NCI-H460 (cell line): ENCODE results near the gene SMOC1. TPM values are rescaled to one million over a fixed set of nuclear protein-coding genes. Genes with fewer than 3 reads are reported as not detected.

Source experiments
- DNase-seq: peaks from one replicate; pipeline ENCODE4 v3.0.0-alpha.2; 2016; ENCODE audit warnings: low read depth; ENCODE audit errors: extremely low read depth
- total RNA-seq: library from RNA; depleted of rRNA; stranded (reverse); fragments of >200 nt; shearing (Covaris generic); gene quantifications from 2 replicates; pipeline ENCODE4 v1.2.3, GENCODE V29; 2014

Gene SMOC1
- total RNA-seq, 1 experiment from 2014 or later = 70.6 TPM

DNA sequence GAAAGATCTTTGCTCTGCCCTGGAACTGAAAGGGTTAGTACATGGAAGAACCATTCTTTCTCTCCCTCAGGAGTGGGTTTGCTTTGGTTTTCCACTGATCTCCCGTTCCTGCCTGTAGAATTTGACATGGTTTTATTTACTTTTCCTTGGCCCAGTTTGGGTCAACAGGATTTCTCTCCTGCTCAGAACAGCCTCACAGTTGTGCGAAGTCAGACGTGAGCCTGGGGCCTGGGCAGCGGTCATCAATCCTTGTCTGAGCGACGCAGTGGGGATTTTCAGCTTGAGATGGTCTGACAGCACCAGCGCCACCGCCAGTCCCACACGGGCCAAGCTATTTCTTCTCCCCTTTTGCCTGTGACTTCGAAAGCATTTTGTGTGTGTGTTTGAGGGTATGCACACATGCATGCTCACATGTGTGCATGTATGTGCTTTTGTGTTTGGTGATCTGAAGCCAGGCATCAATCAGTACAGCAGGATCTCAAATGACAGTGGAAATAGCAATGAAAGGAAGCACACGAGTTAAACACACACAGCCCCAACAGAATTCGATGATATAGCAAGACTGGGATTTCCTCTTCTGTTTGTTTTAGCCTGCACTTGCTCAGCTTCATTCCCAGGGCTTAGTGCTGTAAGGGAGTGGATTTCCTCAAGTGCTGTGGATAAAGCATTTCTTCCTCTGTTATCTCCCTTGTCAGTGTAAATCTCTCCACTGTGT is 58.3 kb downstream of the SMOC1 start:
- DNase-seq = no peak

DNA sequence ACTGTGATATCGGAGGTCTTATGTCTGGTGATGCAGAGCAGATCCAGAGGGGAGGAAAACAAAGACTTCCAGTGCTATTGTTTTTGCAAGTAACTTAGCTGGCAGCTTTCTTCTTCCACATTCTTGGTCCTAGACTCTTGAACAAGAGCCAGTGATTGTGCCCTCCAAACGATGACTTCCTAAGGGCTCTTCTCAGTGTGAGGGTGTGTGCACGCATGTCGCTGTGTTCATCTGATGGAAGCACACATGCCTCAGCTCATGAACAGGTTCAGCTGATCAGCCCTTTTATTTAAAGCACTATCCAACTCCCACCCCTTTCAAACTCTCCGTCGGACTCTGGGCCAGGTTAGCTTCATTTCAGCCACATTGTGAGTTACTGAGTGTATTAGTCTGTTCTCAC is 59.5 kb downstream of the SMOC1 start:
- DNase-seq = no peak

DNA sequence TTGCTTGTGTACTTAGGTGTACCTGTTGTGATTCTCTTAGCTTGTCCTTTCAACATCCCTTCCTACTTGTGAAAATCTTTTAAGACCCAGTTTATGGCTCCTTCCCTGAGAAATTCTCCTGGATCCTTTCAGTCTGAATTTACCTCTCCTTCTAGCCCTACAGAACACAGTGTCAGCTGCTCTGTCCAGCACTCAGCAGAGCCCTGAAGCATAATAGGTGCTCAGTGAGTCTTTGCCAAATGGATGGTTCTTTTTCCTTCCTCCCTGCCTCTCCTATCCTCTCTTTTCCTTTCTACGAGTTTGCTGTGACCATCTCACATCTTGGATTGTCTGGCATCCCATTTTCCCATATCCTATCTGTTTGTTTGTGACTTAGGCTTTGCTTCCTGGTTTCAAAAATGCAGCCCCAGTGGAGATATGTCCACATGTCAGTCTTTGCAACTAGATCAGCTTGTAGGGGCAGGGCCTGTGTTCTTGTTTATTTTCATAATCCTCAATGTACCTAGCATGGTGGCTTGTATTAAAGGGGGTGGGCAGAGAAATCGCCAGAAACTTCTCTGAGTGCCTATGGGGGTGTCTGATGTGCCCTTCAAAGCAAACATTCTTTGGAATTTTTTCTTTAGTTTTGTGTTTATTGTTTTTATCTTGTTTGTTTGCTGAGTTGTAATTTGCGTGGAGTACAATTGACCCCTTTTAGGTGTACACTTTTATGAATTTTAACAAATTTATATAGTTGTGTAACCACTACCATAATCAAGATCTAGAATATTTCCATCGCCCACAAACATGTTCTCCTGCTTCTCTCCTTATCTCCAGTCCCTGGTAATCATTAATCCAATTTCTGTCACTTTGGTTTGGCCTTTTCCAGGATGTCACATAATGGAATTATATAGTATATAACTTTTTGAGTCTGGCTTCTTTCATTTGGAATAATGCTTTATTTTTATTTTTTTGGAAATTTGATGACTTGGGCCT is 62.8 kb downstream of the SMOC1 start:
- DNase-seq = no peak

DNA sequence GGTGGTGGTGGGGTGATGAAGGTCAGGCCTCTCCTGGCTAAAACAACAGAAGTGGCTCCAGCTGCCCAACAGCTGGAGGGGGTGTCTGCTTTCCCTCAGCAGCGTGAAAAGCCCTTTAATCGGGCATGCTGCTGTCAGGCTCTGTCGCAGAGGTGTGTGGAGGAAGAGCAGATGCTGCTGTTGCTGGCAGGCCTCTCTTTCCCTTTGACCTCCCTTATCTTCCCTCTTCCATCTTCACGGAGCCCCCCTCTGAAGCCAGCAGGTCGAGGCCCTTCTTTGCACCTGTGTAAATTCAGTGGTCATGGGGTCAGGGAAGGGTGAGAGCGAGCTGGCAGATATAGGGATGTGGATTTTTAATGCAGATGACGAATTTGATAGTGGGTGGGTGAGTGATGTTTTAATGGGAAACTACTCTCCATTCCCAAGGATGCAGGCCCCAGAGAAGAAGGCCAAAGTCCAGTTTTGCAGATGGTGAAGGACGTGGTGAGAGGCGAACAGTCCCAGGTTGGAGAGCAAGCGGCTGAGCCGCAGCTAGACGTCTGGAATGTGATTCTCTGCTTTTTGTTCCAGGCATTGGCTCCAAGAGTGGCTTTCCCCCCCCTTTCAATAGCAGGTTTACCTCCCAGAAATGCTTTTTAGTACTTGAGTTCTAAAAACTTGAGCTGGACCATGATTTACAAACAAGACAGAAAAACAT is 64.0 kb downstream of the SMOC1 start:
- no peak for DNase-seq

DNA sequence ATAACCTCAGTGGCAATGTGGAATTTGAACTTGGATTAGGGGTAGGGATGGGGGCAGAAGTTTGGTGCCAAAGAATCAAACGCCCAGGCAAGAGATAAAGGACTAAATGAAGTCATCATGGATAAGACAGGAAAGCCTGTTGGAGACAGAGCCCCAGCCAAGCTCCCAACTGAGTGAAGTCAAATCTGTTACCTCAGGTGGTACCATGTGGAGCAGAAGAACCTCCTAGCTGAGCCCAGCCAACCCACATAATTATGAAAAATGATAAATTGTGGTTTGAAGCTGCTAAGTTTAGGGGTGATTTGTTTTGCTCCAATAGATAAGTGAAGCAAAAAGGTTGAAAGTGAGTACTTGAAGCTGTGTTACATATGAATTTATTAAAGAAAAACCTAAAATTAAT is 66.1 kb downstream of the SMOC1 start:
- DNase-seq = no peak

DNA sequence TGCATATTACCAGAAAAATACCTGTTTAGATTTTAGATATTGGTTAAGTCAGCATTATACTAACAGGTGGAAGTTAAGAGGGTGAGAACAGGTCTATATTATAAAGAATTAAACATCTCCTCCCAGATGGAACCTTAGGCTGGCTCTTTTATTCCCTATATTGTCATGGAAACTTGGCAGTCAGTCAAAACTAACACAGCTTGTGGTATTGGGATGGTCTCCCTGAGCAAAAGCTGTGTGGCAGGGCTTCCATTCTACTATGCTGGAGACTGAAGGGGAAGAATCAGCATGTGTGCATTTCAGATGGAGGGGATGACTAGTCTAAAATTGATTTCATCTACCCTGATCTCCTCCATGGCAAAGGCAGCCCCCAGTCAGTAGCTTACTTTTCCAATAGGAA is 66.7 kb downstream of the SMOC1 start:
- DNase-seq = no peak

DNA sequence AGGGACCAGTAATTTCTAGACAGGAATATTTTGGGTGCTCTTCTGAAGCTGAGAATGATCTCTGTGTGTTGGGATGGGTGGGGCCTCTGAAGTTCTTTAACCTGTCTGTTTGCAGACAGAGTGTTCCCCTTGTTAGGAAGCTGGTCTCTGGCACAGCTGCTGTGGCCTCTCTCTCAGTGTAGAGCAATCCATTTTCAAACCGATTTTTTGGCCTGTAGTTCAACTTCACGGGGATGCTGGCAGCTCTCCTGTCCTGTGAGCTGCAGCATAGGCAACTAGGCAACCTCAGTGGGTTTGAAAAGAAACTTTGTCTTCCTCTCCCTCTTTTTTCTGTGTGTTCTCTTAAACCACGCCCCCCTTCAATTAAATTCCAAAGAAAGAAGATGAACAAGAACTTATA is 69.1 kb downstream of the SMOC1 start:
- no peak for DNase-seq

DNA sequence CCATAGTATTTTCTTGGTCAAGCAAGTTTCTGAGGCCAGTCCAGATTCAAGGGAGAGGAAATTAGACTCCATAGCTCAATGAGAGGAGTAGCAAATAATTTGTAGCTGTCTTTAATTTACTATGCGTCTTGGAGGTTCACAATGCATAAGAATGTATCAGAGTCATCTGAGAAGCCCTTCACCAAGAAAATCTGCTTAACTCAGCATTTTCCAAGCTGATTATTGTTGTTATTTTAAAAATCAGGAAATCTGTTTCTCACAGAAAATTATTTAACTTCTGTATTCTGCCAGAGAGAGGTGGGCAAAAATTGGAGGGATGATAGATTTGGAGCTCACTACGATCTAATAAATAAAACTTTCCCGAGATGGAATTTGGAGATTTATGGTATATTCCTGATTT is 72.0 kb downstream of the SMOC1 start:
- DNase-seq = no peak

DNA sequence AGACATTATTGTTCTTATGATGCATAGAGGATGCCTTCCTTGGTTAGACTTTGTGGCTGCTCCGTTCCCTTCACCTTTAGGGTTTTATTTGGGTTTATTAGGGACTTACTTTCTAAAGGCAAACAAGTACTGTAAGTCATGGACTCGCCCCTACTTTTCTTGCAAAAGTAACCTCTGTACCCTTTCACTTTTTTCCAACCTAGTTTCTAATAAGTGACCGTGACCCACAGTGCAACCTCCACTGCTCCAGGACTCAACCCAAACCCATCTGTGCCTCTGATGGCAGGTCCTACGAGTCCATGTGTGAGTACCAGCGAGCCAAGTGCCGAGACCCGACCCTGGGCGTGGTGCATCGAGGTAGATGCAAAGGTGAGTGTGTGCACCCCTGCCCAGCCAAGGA is 72.7 kb downstream of the SMOC1 start:
- no peak for DNase-seq

DNA sequence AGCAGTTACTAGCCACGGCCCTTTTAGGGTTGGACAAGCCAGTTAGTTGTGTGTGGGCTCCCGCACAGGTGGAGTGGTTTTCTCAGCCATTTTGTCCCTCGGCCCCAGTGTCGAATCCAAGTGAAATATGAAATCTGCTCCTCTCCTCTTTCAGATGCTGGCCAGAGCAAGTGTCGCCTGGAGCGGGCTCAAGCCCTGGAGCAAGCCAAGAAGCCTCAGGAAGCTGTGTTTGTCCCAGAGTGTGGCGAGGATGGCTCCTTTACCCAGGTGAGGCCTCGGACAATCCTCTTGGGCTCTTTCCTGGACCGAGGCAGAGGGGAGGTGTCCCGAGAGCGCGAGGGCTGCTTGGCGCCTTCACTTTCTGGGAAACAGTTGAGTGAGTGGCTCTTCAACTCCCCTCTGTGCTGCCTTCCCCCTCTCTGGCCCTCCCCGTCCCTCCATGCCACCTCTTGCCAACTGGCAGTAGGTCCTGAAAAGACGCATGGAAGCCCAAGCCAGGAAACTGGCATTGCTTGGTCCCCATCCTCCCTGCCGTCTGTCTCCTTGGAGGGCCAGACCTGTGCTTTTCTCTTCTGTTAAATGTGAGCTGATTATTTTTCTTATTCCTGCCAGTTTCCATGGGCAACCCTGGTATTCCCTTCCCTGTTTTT is 74.2 kb downstream of the SMOC1 start:
- no peak for DNase-seq

DNA sequence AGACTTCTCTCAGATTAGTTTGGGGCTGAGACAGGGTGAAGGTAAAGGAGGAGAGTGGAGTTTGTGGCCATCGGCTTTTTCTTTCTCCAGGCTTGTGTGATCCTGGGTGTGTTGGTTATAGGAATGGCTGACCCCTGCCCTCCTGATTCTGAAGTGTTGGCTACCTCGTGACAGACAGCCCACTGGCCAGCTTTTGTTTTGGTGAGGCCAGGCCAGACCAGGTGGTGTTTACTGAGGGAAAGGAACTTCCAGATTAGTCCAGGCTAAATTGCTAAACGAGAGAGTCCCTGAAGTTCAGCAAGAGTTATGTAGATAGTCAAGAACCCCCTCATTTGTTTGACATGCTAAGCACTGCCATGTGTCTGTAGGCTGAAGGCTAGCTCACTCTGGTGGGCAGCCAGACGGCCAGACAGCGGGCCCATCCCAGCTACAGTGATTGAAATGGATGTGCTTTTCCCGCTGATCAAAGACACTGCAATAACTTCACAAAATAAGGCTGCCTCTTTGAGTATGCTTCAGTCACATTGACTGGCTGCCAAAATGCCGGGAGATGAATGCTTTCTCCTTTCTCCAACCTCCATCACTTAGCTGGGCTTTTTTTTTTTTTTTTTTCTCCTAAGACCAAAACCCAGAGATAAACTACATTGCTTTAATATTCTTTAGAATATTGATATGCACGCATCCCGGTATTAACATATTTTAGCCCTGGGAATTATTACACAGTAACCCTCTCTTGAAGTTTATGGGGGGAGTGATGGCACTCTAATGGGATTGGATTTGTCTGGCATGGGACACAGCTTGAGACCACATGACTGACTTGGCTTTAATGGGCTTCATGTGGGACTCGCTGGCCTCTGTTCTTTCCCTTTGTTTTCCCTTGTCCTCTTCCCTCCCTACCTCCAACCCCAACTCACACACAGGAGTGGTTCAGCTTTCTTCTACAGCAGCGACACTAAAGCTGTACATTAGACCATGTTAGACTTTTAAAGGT is 76.9 kb downstream of the SMOC1 start:
- DNase-seq = no peak

DNA sequence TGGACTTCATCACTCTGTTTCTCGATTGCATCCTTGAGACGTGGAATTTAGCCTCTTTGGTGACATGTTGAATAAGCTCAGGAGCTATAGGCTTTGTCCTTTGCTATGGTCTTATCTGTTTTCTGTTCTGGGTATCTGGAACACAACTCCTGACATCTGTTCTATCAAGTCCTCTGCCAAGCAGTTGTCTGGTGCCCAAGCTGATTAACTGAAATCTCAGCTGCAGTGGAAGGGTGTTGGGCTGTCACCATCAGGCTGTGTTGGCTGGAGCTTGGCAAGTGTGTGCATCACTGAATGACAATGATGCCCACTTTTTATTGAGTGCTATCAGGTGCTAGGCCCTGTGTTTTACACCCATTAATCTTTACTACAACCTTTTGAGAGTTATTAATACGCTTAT is 77.8 kb downstream of the SMOC1 start:
- no peak for DNase-seq

DNA sequence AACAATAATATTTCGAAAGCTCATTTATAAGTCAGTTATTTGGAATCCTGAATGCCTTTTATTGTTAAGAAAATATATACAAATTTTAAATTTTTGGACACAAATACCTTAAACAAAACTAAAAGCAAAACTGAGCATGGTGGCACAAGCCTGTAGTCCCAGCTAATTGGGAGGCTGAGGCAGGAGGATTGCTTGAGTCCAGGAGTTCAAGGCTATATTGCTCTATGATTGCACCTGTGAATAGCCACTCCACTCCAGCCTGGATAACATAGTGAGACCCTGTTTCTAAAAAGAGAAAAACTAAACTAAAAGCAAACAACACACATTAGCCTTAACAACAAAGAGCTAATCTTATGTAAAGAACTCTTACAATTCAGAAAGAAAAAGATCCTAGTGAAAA is 78.8 kb downstream of the SMOC1 start:
- DNase-seq = no peak

DNA sequence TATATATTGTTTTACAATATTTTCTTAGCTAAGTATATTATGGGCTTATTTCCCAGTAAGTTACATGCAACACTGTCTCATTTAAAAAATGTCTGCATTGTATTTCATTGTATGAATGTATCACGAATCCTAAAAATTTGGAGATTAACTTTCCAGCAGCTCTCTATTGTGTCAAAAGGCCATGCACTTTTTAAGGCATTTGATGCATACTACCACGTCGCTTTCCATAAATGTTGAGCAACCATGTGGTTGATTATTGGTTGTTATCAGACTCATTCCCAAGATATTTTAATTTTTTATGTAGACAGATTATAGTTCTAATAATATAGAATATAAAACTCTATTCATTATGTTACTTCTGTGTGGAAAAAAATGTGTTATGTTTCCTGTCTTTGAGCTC is 79.9 kb downstream of the SMOC1 start:
- DNase-seq = no peak

DNA sequence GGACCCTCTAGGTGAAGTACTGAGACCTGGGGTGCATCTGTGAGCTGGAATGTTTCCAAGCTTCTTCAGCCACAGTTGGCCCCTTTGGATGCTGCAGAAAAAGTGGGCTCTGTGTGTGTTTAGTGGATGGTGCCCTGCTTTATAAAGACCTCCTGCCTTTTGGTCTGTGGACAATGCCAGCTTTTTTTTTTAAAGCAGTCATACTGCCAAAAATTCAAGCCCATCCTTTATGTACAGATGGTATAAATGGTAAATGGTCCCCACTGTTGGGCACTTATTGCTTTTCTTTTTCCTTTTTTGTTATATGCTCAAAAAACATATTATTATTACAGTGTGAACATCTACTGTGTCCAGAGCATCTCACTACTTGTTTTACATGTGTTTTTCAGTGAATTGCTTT is 81.1 kb downstream of the SMOC1 start:
- DNase-seq = no peak

DNA sequence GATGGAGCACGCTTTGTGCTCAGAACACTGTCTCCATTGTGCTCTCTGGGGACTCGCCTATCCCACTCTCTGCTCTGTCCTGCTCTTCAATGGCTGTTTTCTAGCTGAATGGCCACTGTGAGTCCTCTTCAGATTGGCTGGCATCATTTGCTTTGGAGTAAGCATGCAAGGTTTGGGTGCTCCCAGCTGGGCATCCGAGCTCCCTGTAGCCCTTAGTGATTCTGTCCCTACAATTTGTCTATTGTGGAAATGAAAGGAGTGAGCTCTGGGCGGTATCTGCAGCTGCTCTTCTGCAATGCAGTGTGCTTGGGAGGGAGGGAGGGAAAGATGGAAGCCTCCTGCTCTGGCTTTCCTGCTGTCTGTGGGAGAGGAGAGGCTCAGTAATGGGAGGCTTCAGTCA is 84.8 kb downstream of the SMOC1 start:
- DNase-seq = no peak

DNA sequence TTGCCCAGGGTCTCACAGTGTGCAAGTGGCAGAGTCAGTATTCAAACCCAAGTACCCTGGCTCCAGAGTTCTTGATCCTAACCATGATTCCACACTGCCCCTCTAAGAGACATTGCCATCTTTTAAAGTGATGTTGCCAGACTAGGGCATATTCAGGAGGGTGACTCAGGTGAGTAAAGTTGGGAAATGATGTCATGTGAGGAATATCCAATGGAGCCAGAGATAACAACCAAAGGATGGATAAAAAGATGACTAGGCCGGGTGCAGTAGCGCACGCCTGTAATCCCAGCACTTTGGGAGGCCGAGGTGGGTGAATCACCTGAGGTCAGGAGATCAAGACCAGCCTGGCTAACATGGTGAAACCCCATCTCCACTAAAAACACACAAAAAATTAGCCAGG is 85.6 kb downstream of the SMOC1 start:
- no peak for DNase-seq

DNA sequence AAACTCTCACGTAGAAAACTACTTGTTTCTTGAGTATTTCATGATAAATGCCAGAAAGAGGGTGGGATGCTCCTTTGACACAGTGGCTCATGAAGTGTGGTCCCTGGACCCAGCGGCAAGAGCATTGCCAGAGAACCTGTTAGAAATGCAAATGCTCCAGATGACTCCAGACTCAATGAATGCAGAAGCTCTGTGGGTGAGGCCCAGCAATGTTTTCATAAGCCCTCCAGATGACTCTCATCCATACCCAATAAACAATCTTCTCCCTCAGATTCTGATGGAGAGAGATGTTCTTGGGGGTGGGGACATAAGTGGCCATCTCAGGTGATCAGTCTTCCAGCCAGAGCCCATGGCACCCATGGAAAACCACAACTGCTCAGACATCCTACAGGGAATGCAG is 88.9 kb downstream of the SMOC1 start:
- no peak for DNase-seq

DNA sequence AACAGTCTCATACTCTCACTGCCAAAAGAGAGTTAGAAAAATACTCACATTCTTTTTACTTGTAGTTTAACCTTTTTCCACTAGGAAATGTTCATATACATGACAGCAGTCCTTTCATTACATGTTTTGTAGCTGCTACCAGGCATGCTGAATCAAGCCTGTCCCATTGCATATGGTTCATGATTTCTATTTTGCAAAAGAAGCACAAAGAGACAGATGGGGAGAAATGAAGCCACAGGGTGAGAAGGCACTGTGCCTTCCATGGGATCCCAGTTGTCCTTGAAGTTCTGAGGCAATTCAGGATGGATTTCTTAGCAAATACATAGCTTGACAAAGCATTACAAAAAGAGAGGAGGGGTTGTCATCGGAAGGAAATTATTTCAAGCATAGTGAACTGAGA is 89.5 kb downstream of the SMOC1 start:
- DNase-seq = no peak

DNA sequence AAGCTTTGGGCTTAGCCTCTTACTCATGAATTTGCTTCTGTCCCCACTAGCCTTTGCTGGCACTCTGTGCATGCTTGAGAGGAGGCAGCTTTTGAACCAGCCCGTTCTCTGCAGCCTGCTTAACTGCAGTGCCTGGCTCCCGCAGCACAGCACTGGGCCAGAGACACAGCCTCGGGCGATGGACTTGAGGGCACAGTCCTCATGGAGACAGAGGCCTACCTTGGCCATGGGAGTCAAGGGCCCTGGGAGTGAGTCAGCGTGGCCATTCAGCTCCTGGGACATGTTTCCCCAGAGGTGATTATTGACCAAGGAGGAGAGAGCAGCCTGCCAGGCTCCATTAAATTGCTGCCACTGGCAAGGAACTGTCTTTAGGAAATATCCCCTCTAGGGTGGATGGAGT is 93.5 kb downstream of the SMOC1 start:
- DNase-seq = no peak
